ENCODE results near the gene NPTN.

- TF ChIP-seq, protein P1, sequence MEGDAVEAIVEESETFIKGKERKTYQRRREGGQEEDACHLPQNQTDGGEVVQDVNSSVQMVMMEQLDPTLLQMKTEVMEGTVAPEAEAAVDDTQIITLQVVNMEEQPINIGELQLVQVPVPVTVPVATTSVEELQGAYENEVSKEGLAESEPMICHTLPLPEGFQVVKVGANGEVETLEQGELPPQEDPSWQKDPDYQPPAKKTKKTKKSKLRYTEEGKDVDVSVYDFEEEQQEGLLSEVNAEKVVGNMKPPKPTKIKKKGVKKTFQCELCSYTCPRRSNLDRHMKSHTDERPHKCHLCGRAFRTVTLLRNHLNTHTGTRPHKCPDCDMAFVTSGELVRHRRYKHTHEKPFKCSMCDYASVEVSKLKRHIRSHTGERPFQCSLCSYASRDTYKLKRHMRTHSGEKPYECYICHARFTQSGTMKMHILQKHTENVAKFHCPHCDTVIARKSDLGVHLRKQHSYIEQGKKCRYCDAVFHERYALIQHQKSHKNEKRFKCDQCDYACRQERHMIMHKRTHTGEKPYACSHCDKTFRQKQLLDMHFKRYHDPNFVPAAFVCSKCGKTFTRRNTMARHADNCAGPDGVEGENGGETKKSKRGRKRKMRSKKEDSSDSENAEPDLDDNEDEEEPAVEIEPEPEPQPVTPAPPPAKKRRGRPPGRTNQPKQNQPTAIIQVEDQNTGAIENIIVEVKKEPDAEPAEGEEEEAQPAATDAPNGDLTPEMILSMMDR (IDR thresholded peaks at IDR 0.05): no peak
- no peak for TF ChIP-seq POLR2A (IDR thresholded peaks at IDR 0.05)
Measured at GRCh38 chr15:73573572-73573971, 59.6 kb downstream of the NPTN start.
